HG03575 (cell line): ENCODE measurements around the gene SFTA2.

Source experiments
- ATAC-seq: cut with Tn5 transposase; IDR thresholded peaks from one replicate; pipeline ENCODE4 v1.9.1; 2021; ENCODE audit not compliant: unreplicated experiment, insufficient number of reproducible peaks, low FRiP score; ENCODE audit errors: extremely low read depth

The SFTA2 gene

GRCh38 chr6:30894935-30895334 lies 37.0 kb downstream of the SFTA2 start:
- no peak for ATAC-seq

- no peak for ATAC-seq
These were observed 37.6 kb downstream of the SFTA2 start for GRCh38 chr6:30894381-30894780.

GRCh38 chr6:30893666-30894065 lies 38.3 kb downstream of the SFTA2 start:
- no peak for ATAC-seq

GRCh38 chr6:30893001-30893591 lies 38.9 kb downstream of the SFTA2 start:
- no peak for ATAC-seq

- no peak for ATAC-seq
These were observed 40.0 kb downstream of the SFTA2 start for GRCh38 chr6:30891816-30892538.

GRCh38 chr6:30891450-30891723 lies 40.6 kb downstream of the SFTA2 start:
- no peak for ATAC-seq

GRCh38 chr6:30890646-30891449 lies 41.1 kb downstream of the SFTA2 start:
- no peak for ATAC-seq

- no peak for ATAC-seq
These were observed 41.9 kb downstream of the SFTA2 start for GRCh38 chr6:30889921-30890645.

- ATAC-seq = no peak
These were observed 42.5 kb downstream of the SFTA2 start for GRCh38 chr6:30889496-30889885.

GRCh38 chr6:30888816-30889495 lies 43.0 kb downstream of the SFTA2 start:
- no peak for ATAC-seq

- ATAC-seq = no peak
These were observed 43.8 kb downstream of the SFTA2 start for GRCh38 chr6:30887901-30888815.

- no peak for ATAC-seq
These were observed 45.1 kb downstream of the SFTA2 start for GRCh38 chr6:30886897-30887255.

- ATAC-seq = no peak
These were observed 45.7 kb downstream of the SFTA2 start for GRCh38 chr6:30885999-30886896.

- ATAC-seq = no peak
These were observed 46.4 kb downstream of the SFTA2 start for GRCh38 chr6:30885481-30885998.

- no peak for ATAC-seq
These were observed 47.2 kb downstream of the SFTA2 start for GRCh38 chr6:30884521-30885480.
